OCI-LY1 (cell line): Measurements from ENCODE around the gene TFF3.

Experiments
- CTCF ChIP-seq: fragments of 200-600 bp; sonication (generic), shearing (Covaris generic); IDR thresholded peaks from 2 replicates; pipeline ENCODE4 v1.5.1; 2017; ENCODE audit warnings: mild to moderate bottlenecking, antibody characterized with exemption, low read length, moderate library complexity, mixed read lengths
- EZH2 ChIP-seq: fragments of 200-600 bp; sonication (generic), shearing (Covaris generic); IDR thresholded peaks from 2 replicates; pipeline ENCODE4 v1.8.0; 2017; ENCODE audit warnings: borderline replicate concordance, mixed run types, mild to moderate bottlenecking, antibody characterized with exemption, low read length, moderate library complexity, mixed read lengths

DNA sequence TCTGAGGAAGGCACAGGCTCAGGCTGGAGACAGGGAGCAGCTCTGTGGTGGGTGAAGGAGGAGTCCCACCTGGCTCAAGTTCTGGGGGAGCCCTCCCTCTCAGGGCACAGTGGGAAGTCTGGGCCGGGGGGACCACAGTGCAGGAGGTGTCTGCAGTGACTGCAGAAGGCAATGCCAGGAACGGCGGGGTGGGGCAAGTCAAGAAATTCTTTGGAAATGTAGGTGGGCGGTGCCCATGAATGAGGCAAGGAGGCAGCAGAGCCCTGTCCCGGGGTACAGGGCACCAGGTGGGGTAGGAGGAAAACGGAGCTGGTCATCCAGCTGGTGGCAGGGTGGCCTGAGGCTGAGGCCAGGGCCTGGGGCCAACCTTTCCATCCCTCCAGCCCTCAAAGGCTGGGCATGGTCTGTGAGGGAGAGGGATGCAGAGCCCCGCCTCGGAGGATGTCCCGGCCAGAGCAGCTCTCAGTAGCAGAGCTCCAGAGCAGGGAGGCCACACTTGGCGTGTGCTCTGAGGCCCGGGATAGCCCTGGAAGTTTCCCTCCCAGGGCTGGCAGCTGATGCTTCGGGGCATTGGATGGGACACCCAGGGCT, 4.7 kb downstream of the TFF3 start:
- TF ChIP-seq CTCF (no peak), EZH2 (no peak)
